Eye (tissue), 1 donor: ENCODE measurements around the gene SPINT1.

Experiments
- DNase-seq: peaks from one replicate; pipeline ENCODE4 v3.0.0-alpha.2; 2015

Gene SPINT1

DNA sequence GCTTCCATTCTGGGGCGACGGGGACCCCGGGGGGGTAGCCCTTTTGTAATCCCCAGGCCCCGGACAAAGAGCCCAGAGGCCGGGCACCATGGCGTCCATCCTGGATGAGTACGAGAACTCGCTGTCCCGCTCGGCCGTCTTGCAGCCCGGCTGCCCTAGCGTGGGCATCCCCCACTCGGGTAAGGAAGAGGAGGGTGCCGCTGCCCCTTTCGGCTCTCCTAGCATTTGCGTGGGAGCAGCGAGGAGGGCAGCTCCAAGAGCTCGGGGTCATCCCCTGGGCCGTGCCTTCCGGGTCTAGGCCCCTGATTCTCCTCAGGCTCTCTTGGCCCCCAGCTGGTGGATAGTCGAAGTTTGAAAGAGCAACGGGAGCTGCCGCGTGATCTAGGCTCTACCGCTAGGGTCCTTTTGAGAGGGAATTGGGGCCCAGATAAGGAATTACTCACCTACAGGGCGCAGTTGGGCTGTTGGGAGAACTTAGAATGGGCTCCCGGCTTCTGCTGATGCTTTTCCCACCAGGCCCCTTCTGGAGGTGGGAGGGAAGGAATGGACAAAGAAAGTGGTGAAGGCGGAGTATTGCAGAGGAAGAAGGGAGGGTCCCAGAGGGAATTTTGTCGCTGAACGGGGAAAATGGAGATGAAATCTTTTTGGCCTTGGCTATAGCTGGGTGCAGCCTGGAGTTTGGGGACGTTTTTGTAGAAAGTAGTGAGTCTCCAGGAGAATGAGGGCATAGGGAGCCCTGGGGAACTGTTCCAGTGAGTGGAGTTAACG, 51.0 kb downstream of the SPINT1 start:
- peak; percentile 90 for DNase-seq

DNA sequence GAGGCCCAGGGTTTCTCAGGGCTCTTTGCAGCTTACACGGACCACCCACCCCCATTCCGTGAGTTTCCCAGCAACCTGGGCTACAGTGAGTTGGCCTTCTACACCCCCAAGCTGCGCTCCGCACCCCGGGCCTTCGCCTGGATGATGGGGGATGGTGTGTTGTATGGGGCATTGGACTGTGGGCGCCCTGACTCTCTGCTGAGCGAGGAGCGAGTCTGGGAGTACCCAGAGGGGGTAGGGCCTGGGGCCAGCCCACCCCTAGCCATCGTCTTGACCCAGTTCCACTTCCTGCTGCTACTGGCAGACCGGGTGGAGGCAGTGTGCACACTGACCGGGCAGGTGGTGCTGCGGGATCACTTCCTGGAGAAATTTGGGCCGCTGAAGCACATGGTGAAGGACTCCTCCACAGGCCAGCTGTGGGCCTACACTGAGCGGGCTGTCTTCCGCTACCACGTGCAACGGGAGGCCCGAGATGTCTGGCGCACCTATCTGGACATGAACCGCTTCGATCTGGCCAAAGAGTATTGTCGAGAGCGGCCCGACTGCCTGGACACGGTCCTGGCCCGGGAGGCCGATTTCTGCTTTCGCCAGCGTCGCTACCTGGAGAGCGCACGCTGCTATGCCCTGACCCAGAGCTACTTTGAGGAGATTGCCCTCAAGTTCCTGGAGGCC, 55.8 kb downstream of the SPINT1 start:
- DNase-seq, result no peak

DNA sequence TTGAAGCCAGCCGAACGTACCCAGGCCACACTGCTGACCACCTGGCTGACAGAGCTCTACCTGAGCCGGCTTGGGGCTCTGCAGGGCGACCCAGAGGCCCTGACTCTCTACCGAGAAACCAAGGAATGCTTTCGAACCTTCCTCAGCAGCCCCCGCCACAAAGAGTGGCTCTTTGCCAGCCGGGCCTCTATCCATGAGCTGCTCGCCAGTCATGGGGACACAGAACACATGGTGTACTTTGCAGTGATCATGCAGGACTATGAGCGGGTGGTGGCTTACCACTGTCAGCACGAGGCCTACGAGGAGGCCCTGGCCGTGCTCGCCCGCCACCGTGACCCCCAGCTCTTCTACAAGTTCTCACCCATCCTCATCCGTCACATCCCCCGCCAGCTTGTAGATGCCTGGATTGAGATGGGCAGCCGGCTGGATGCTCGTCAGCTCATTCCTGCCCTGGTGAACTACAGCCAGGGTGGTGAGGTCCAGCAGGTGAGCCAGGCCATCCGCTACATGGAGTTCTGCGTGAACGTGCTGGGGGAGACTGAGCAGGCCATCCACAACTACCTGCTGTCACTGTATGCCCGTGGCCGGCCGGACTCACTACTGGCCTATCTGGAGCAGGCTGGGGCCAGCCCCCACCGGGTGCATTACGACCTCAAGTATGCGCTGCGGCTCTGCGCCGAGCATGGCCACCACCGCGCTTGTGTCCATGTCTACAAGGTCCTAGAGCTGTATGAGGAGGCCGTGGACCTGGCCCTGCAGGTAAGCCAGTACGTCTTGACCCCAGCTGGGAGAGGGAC, 56.6 kb downstream of the SPINT1 start:
- DNase-seq, result no peak

DNA sequence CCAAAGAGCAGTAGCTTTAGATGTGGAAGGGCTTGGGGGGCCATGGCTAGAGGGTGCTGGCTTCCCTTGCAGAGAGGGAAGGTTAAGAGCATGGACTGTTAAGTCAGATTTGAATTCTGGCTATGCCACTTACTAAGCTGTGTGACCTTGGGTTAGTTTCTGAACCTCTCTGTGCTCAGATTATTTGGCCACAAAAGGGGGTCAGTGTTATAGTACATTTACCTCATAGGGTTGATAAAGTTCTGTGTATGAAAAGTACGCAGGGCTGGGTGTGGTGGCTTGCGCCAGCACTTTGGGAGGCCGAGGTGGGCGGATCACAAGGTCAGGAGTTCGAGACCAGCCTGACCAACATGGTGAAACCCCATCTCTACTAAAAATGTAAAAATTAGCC, 57.2 kb downstream of the SPINT1 start:
- no peak for DNase-seq

DNA sequence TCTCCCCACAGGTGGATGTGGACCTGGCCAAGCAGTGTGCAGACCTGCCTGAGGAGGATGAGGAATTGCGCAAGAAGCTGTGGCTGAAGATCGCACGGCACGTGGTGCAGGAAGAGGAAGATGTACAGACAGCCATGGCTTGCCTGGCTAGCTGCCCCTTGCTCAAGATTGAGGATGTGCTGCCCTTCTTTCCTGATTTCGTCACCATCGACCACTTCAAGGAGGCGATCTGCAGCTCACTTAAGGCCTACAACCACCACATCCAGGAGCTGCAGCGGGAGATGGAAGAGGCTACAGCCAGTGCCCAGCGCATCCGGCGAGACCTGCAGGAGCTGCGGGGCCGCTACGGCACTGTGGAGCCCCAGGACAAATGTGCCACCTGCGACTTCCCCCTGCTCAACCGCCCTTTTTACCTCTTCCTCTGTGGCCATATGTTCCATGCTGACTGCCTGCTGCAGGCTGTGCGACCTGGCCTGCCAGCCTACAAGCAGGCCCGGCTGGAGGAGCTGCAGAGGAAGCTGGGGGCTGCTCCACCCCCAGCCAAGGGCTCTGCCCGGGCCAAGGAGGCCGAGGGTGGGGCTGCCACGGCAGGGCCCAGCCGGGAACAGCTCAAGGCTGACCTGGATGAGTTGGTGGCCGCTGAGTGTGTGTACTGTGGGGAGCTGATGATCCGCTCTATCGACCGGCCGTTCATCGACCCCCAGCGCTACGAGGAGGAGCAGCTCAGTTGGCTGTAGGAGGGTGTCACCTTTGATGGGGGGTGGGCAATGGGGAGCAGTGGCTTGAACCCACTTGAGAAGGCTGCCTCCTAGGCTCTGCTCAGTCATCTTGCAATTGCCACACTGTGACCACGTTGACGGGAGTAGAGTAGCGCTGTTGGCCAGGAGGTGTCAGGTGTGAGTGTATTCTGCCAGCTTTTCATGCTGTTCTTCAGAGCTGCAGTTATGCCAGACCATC, 59.0 kb downstream of the SPINT1 start:
- DNase-seq, result no peak

DNA sequence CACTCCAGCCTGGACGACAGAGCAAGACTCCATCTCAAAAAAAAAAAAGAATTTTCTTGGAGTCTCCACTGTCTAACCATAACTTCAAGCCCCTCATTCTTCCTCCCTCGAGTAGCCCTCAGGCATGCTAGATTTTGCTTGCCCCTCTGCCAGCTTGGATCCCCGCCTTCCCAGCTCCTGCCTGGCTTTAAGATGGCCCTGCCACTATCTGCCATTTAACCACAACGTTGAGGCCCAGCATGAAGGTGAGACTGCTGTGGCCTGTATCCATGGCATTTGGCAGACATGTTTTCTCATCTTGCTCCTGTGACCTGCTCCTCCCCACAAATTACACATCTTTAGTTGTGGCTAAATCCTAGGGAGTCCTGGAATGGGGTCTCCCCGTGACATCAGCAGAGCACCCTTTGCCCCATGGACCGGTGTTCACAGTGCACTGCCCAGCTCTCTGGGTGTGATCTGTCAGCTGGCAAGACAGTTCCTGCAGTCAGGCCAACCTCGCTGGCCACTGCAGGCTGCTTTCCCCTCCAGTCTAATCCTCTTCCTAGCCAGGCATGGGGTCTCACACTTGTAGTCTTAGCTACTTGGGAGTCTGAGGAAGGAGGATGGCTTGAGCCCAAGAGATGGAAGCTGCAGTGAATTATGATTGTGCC, 60.8 kb downstream of the SPINT1 start:
- DNase-seq, result no peak

DNA sequence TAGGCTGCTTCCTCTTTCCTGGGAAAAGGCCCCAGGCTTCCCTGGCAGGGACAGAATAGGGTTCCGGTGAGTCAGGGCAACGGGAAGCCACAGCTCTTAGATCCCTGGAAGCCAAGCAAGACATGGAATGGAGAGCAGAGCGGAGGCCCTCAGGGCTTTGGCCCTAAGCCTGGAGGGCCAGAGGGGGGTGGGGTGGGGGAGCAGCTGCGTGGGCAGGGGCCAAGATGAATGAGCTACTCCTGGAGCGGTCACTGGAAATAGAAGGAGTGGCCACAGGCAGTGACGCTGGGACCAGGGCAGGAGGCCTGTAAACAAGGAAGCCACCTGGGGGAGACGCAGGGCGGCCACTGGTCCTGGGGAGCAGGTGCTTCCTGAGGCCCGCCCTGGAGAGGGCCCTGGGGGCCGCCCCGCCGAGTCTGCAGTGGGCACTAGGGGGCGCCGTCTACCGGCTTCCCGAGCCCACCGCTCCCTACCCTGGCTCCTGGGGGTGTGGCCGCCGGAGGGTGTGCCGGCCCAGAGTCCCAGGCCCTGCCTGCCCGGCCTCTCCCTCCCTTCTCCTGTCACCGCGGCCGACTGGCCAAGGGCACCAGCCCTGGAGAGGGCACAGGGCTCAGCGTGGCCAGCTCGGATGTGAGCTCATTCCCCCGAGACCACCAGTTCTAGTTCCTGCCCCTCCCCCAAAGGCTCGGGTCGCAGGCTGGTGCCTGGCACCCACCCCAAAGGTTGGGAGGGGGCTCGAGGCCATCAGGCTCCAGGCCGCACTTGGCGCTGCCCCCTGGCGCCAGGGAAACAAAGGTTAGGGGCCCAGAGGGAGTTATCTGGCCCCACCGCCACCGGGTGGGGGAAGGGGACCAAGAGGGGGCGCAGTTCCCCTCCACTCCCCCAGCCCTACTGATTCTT, 62.5 kb downstream of the SPINT1 start:
- DNase-seq, result peak; percentile 89

DNA sequence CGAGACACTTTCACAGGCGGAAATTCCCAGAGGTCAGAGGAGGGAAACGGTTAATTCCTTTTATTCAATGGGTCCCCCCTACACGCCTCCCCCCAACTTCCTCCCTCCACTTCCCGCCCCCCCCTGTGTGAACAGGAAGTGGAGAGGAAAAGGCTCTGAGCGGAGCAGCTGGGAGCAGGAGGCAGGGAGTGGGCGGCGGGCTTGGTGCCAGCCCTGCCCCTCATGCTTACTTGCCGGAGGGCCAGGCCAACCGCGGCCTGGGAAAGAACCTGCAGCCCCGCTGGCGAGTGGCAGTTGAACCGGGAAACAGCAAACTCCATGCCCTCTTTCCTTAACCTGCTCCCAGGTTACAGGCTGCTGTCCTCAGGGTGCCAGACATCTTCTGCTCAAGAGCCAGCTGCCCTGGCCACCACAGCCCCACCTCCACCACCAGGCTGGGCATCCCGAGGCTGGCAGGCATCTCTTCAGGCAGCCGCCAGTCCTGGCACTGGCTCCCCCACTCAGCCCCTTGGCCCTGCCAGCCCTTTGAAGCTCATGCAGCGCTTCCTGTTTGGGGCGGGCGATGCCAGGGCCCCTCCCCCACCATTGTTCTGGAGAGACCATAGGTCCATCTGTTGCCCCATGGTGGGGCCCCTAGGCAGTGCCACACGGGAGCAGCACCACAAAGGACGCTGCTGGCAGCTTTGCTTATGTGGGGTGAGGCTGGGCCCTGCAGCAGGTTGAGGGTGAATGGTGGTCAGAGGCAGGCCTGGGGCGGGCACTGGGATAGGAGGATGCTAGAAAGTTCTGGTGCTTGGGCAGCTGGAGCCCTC, 63.3 kb downstream of the SPINT1 start:
- DNase-seq, result peak; percentile 63
